ENCODE results near the gene ACAN.
A peak's percentile ranks its signal among the peaks of the same experiment; 100 is the strongest.

The ACAN gene

GRCh38 chr15:88894348-88894818, 91.1 kb downstream of the ACAN start:
- Histone ChIP-seq H3K36me3 (ENCODE audit: control insufficient read depth, insufficient read depth, low read length) (peaks cover 9% of the 10 kb centered on the region), H3K27ac (ENCODE audit: low read depth, low read length, severe bottlenecking) (no peak overlapping the region), H3K4me1 (ENCODE audit: control insufficient read depth, insufficient read depth, low read length, poor library complexity, severe bottlenecking) (peaks cover 31% of the 10 kb centered on the region), H3K4me3 (ENCODE audit: extremely low read depth, insufficient read depth, low read length, poor library complexity, severe bottlenecking) (peak overlapping the region; percentile 39), H3K9me3 (ENCODE audit: control insufficient read depth, low read length) (no peaks in the 10 kb centered on the region)
- 0 to 3% methylated on average over 22 to 23 of the region's 23 CpGs for WGBS, 2 experiments (ENCODE audit: insufficient coverage in 2 of 2)

GRCh38 chr15:88894819-88895767, 91.9 kb downstream of the ACAN start, which contains the start of gene HAPLN3:
Gene HAPLN3 (minus strand): TSS chr15:88895544. CDS start chr15:88887298, 8,246 bp downstream.
- Histone ChIP-seq H3K27ac (ENCODE audit: low read depth, low read length, severe bottlenecking) (no peak within 1 kb of the TSS), H3K36me3 (ENCODE audit: control insufficient read depth, insufficient read depth, low read length) (peaks cover 14% of the 10 kb centered on the region)

GRCh38 chr15:88896333-88897033, 93.2 kb downstream of the ACAN start:
- no peaks in the 10 kb centered on the region for H3K9me3 ChIP-seq (ENCODE audit: control insufficient read depth, low read length)
- 72 to 79% methylated on average over 5 to 6 of the region's 8 CpGs for WGBS, 2 experiments (ENCODE audit: insufficient coverage in 2 of 2)
- no peak overlapping the region for H3K27ac ChIP-seq (ENCODE audit: low read depth, low read length, severe bottlenecking)

More at GRCh38 chr15:88894819-88895767, 91.9 kb downstream of the ACAN start, which contains the start of gene HAPLN3:
- H3K4me3 ChIP-seq (ENCODE audit: extremely low read depth, insufficient read depth, low read length, poor library complexity, severe bottlenecking) = peak within 1 kb of the TSS; percentile 39
- WGBS, 2 experiments (ENCODE audit: insufficient coverage in 2 of 2) = 2 to 4% methylated on average over 51 to 55 of the region's 70 CpGs
- H3K4me1 ChIP-seq (ENCODE audit: control insufficient read depth, insufficient read depth, low read length, poor library complexity, severe bottlenecking) = peaks cover 31% of the 10 kb centered on the region
- no peaks in the 10 kb centered on the region for H3K9me3 ChIP-seq (ENCODE audit: control insufficient read depth, low read length)

DNA sequence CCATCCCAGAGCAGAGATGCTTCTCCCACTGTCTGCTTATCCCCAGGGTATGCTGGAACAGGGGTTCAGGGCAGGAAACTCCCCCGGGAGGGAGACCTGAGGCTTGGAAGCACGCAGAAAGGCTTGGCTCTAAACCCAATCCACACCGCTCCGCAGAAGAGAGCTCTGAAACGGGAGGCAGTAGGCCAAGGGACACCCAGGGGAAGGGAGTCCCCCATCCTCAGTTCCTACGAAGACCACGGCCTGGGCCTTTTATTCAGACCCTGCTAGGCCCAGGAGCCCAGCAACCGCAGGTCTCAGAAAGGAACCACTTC, 93.9 kb downstream of the ACAN start:
- Histone ChIP-seq H3K27ac (ENCODE audit: low read depth, low read length, severe bottlenecking) (no peak overlapping the region), H3K36me3 (ENCODE audit: control insufficient read depth, insufficient read depth, low read length) (peaks cover 32% of the 10 kb centered on the region), H3K9me3 (ENCODE audit: control insufficient read depth, low read length) (no peaks in the 10 kb centered on the region), H3K4me1 (ENCODE audit: control insufficient read depth, insufficient read depth, low read length, poor library complexity, severe bottlenecking) (peaks cover 43% of the 10 kb centered on the region), H3K4me3 (ENCODE audit: extremely low read depth, insufficient read depth, low read length, poor library complexity, severe bottlenecking) (no peak overlapping the region)
- WGBS, 2 experiments (ENCODE audit: insufficient coverage in 2 of 2) = 54 to 74% methylated on average over 5 to 6 of the region's 8 CpGs

More at GRCh38 chr15:88896333-88897033, 93.2 kb downstream of the ACAN start:
- peaks cover 26% of the 10 kb centered on the region for H3K36me3 ChIP-seq (ENCODE audit: control insufficient read depth, insufficient read depth, low read length)
- peaks cover 40% of the 10 kb centered on the region for H3K4me1 ChIP-seq (ENCODE audit: control insufficient read depth, insufficient read depth, low read length, poor library complexity, severe bottlenecking)
- H3K4me3 ChIP-seq (ENCODE audit: extremely low read depth, insufficient read depth, low read length, poor library complexity, severe bottlenecking) = no peak overlapping the region

- peaks cover 43% of the 10 kb centered on the region for H3K4me1 ChIP-seq (ENCODE audit: control insufficient read depth, insufficient read depth, low read length, poor library complexity, severe bottlenecking)
- no peaks in the 10 kb centered on the region for H3K9me3 ChIP-seq (ENCODE audit: control insufficient read depth, low read length)
- 51 to 71% methylated on average over 6 to 9 of the region's 12 CpGs for WGBS, 2 experiments (ENCODE audit: insufficient coverage in 2 of 2)
- peaks cover 37% of the 10 kb centered on the region for H3K36me3 ChIP-seq (ENCODE audit: control insufficient read depth, insufficient read depth, low read length)
- peak overlapping the region; percentile 49 for H3K27ac ChIP-seq (ENCODE audit: low read depth, low read length, severe bottlenecking)
- H3K4me3 ChIP-seq (ENCODE audit: extremely low read depth, insufficient read depth, low read length, poor library complexity, severe bottlenecking) = no peak overlapping the region
Observed at GRCh38 chr15:88897456-88898194, 94.4 kb downstream of the ACAN start.

- H3K4me3 ChIP-seq (ENCODE audit: extremely low read depth, insufficient read depth, low read length, poor library complexity, severe bottlenecking) = no peak overlapping the region
- H3K36me3 ChIP-seq (ENCODE audit: control insufficient read depth, insufficient read depth, low read length) = peaks cover 48% of the 10 kb centered on the region
- peaks cover 43% of the 10 kb centered on the region for H3K4me1 ChIP-seq (ENCODE audit: control insufficient read depth, insufficient read depth, low read length, poor library complexity, severe bottlenecking)
- 97 to 98% methylated on average over 5 to 6 of the region's 15 CpGs for WGBS, 2 experiments (ENCODE audit: insufficient coverage in 2 of 2)
- H3K9me3 ChIP-seq (ENCODE audit: control insufficient read depth, low read length) = no peaks in the 10 kb centered on the region
- no peak overlapping the region for H3K27ac ChIP-seq (ENCODE audit: low read depth, low read length, severe bottlenecking)
Observed at GRCh38 chr15:88898736-88899135, 95.5 kb downstream of the ACAN start.

GRCh38 chr15:88899251-88899650, 96.0 kb downstream of the ACAN start:
- 93 to 100% methylated on average over 7 of the region's 9 CpGs for WGBS, 2 experiments (ENCODE audit: insufficient coverage in 2 of 2)
- peaks cover 53% of the 10 kb centered on the region for H3K36me3 ChIP-seq (ENCODE audit: control insufficient read depth, insufficient read depth, low read length)
- H3K27ac ChIP-seq (ENCODE audit: low read depth, low read length, severe bottlenecking) = no peak overlapping the region
- no peak overlapping the region for H3K4me3 ChIP-seq (ENCODE audit: extremely low read depth, insufficient read depth, low read length, poor library complexity, severe bottlenecking)
- peaks cover 43% of the 10 kb centered on the region for H3K4me1 ChIP-seq (ENCODE audit: control insufficient read depth, insufficient read depth, low read length, poor library complexity, severe bottlenecking)
- no peaks in the 10 kb centered on the region for H3K9me3 ChIP-seq (ENCODE audit: control insufficient read depth, low read length)

DNA sequence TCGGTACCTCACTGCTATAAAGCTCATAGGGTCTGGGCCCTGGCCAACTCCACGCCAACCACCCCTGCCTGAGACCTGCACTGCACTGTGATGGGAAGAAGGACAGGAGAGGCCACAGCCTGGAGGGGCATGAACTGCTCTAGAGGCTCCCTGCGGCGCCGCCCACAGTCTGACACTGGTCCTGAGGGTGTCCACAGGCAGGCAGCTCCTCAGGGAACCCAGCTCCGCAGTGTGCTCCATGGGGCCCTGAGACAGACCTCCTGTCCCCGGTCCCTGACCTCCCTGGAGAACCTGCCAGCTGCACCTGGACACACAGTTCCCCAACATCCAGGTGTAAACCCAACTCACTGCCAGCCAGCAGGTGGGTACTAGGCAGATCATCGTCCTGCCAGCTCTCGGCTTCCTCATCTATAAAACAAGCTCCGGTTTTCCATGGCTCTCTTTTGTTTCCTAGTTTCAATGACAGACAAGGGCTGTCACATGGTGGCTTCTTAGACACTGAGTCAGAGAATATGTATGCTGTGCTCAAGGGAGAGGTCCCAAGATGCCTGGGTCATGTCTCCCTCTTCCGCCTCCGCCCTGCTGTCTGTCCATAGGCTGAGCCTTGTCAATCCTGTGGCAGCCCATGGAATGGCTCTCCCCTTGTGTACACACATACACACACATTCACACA, 97.2 kb downstream of the ACAN start:
- Histone ChIP-seq H3K36me3 (ENCODE audit: control insufficient read depth, insufficient read depth, low read length) (peaks cover 63% of the 10 kb centered on the region), H3K27ac (ENCODE audit: low read depth, low read length, severe bottlenecking) (peak overlapping the region; percentile 73), H3K4me3 (ENCODE audit: extremely low read depth, insufficient read depth, low read length, poor library complexity, severe bottlenecking) (no peak overlapping the region), H3K9me3 (ENCODE audit: control insufficient read depth, low read length) (no peaks in the 10 kb centered on the region), H3K4me1 (ENCODE audit: control insufficient read depth, insufficient read depth, low read length, poor library complexity, severe bottlenecking) (peaks cover 42% of the 10 kb centered on the region)
- 93 to 100% methylated on average over 10 of the region's 12 CpGs for WGBS, 2 experiments (ENCODE audit: insufficient coverage in 2 of 2)

- Histone ChIP-seq H3K9me3 (ENCODE audit: control insufficient read depth, low read length) (no peaks in the 10 kb centered on the region), H3K36me3 (ENCODE audit: control insufficient read depth, insufficient read depth, low read length) (peaks cover 68% of the 10 kb centered on the region), H3K4me1 (ENCODE audit: control insufficient read depth, insufficient read depth, low read length, poor library complexity, severe bottlenecking) (peaks cover 41% of the 10 kb centered on the region), H3K4me3 (ENCODE audit: extremely low read depth, insufficient read depth, low read length, poor library complexity, severe bottlenecking) (no peak overlapping the region), H3K27ac (ENCODE audit: low read depth, low read length, severe bottlenecking) (peak overlapping the region; percentile 54)
- WGBS, 2 experiments (ENCODE audit: insufficient coverage in 2 of 2) = 97 to 100% methylated on average over 1 to 4 of the region's 5 CpGs
Observed at GRCh38 chr15:88900982-88901418, 97.8 kb downstream of the ACAN start.
